Sigmoid colon (tissue), 3 donors: Measurements from ENCODE around the gene CLMN.

ENCODE experiments used
- CTCF ChIP-seq, 4 experiments: fragments of 450-650 bp in 3 of 4; fragments of 200-600 bp in 1 of 4; IDR thresholded peaks; one replicate each; pipeline ENCODE4 v1.5.1; 2016 to 2019; ENCODE audit warnings: antibody characterized with exemption in 4 of 4, mild to moderate bottlenecking in 3 of 4, moderate library complexity in 2 of 4
- POLR2A ChIP-seq, 2 donors: fragments of 450-650 bp; IDR thresholded peaks; one replicate each; pipeline ENCODE4 v1.6.1; 2016; ENCODE audit warnings: antibody characterized with exemption in 2 of 2, mild to moderate bottlenecking in 2 of 2, moderate library complexity in 2 of 2

DNA sequence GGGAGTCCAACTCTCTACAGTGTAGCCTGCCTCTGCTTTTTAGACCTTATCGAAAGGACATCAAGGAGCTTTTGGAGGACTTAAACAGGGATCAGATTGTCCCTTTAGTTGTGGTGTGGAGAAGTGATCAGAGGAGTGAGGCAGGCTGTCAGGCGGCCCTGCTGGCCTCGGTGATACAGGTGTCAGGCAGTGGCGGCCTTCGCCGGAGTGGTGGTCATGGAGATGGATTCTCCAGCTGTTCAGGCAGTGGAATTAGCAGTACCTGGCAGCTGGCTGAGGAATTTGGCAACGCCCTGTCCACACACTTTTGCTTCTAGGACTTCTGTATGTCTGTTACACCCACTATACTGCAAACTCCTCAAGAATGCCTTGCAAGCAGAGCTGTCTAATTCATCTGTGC is 4.2 kb upstream of the CLMN start:
- no peak for TF ChIP-seq CTCF (IDR thresholded peaks at IDR 0.05)
- no peak for TF ChIP-seq POLR2A (IDR thresholded peaks at IDR 0.05)
